GM12872 (cell line): ENCODE results near the gene KDM4B.
A peak's percentile ranks its signal among the peaks of the same experiment; 100 is the strongest.

Experiments used
- CTCF ChIP-seq: IDR thresholded peaks from 3 replicates; pipeline ENCODE4 v1.5.1; 2011; ENCODE audit warnings: low read depth, mild to moderate bottlenecking, low read length, moderate library complexity; ENCODE audit not compliant: insufficient read depth

Gene KDM4B

GRCh38 chr19:5149932-5150901 is 181.3 kb downstream of the KDM4B start:
- no peak for TF ChIP-seq CTCF

GRCh38 chr19:5150902-5151741 is 182.2 kb downstream of the KDM4B start:
- no peak for TF ChIP-seq CTCF

- TF ChIP-seq CTCF, result no peak
Observed at GRCh38 chr19:5152013-5152763, 183.3 kb downstream of the KDM4B start.

- no peak for TF ChIP-seq CTCF
Observed at GRCh38 chr19:5152767-5153532, 184.0 kb downstream of the KDM4B start.

- no peak for TF ChIP-seq CTCF
Observed at GRCh38 chr19:5153601-5154128, 184.8 kb downstream of the KDM4B start.

GRCh38 chr19:5154129-5154798 is 185.4 kb downstream of the KDM4B start:
- peak; percentile 76 for TF ChIP-seq CTCF
